Lower lobe of right lung (tissue), 2 donors: ENCODE data around the gene HNRNPK. TPM values are rescaled to one million over a fixed set of nuclear protein-coding genes. Genes with fewer than 3 reads are reported as not detected.

Source experiments
- ATAC-seq, 2 donors: fragments of 200-7000 bp; cut with Tn5 transposase; one replicate each; pipeline ENCODE4 v1.9.1; 2020 to 2022; ENCODE audit warnings: mild to moderate bottlenecking in 2 of 2, moderate library complexity in 2 of 2
- DNase-seq: peaks from one replicate; pipeline ENCODE4 v3.0.0-alpha.2; 2020
- H3K27ac ChIP-seq: fragments of 200-600 bp; one replicate; pipeline ENCODE4 v1.8.0; 2022
- H3K27me3 ChIP-seq: fragments of 200-600 bp; one replicate; pipeline ENCODE4 v1.8.0; 2022; ENCODE audit warnings: low read depth
- H3K36me3 ChIP-seq: fragments of 200-600 bp; one replicate; pipeline ENCODE4 v1.8.0; 2022; ENCODE audit warnings: mild to moderate bottlenecking
- H3K4me1 ChIP-seq: fragments of 200-600 bp; one replicate; pipeline ENCODE4 v1.8.0; 2022
- H3K4me3 ChIP-seq: fragments of 200-600 bp; one replicate; pipeline ENCODE4 v1.8.0; 2022; ENCODE audit warnings: mild to moderate bottlenecking
- H3K9me3 ChIP-seq: fragments of 200-600 bp; one replicate; pipeline ENCODE4 v1.8.0; 2022
- intact Hi-C: fragments of 100-400 bp; cut with DNase I; formaldehyde crosslinking; loops from one replicate; pipeline ENCODE4 v1.11.0; 2022
- total RNA-seq: library from RNA; stranded (reverse); fragmentation: NEBNext Ultra II Directional; extraction: Animal tissue kit (Norgen Biotek cat#: 25700); gene quantifications from one replicate; pipeline ENCODE4 v1.2.1, GENCODE V29; 2021
- TF ChIP-seq, protein P1 (sequence below): fragments of 200-600 bp; IDR thresholded peaks from one replicate; pipeline ENCODE4 v1.8.0; 2022; ENCODE audit warnings: antibody characterized with exemption, mild to moderate bottlenecking
- donor health status: DM: no; HTN: yes; CAD: no; lungs with severe emphysema.

The HNRNPK gene
- total RNA-seq, 1 donor from 2014 or later: 390 TPM

- ATAC-seq: no peak
- H3K27ac ChIP-seq: no peak overlapping the region
- no peaks in the 10 kb centered on the region for H3K4me1 ChIP-seq
- no peaks in the 10 kb centered on the region for H3K9me3 ChIP-seq
- no peaks in the 10 kb centered on the region for H3K27me3 ChIP-seq
- TF ChIP-seq, protein P1, sequence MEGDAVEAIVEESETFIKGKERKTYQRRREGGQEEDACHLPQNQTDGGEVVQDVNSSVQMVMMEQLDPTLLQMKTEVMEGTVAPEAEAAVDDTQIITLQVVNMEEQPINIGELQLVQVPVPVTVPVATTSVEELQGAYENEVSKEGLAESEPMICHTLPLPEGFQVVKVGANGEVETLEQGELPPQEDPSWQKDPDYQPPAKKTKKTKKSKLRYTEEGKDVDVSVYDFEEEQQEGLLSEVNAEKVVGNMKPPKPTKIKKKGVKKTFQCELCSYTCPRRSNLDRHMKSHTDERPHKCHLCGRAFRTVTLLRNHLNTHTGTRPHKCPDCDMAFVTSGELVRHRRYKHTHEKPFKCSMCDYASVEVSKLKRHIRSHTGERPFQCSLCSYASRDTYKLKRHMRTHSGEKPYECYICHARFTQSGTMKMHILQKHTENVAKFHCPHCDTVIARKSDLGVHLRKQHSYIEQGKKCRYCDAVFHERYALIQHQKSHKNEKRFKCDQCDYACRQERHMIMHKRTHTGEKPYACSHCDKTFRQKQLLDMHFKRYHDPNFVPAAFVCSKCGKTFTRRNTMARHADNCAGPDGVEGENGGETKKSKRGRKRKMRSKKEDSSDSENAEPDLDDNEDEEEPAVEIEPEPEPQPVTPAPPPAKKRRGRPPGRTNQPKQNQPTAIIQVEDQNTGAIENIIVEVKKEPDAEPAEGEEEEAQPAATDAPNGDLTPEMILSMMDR: no peak
- H3K4me3 ChIP-seq: no peak overlapping the region
- intact Hi-C loops: no loop called here
- H3K36me3 ChIP-seq: peaks cover 11% of the 10 kb centered on the region
- no peak for DNase-seq
These were observed 12.9 kb upstream of the HNRNPK start for GRCh38 chr9:83992901-83993300.

DNA sequence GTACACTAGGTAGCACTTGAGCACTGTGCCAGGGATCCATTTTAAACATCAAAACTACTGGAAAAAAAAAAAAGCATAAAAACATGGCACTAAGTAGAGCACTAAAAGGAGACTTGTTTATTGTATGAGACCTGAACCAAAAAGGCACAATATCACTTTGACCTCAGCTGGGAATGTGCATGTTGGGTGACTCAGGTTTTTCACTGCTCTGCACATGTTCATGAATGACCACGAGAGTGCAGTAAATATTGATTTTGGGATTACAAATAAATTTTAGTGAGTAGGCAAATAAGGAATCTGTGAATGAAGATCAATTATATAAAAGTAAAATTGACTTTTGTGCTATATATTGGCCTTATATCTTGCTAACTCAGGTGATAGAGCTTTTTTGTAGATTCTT lies 12.4 kb upstream of the HNRNPK start:
- Histone ChIP-seq H3K36me3 (peaks cover 11% of the 10 kb centered on the region), H3K4me3 (no peak overlapping the region), H3K27me3 (no peaks in the 10 kb centered on the region), H3K9me3 (no peaks in the 10 kb centered on the region), H3K27ac (no peak overlapping the region), H3K4me1 (peaks cover 2% of the 10 kb centered on the region)
- no peak for DNase-seq
- TF ChIP-seq, protein P1: no peak
- intact Hi-C loops: no loop called here
- no peak for ATAC-seq

- H3K27ac ChIP-seq: no peak overlapping the region
- peaks cover 11% of the 10 kb centered on the region for H3K36me3 ChIP-seq
- no peak overlapping the region for H3K4me3 ChIP-seq
- intact Hi-C loops: no loop called here
- no peaks in the 10 kb centered on the region for H3K27me3 ChIP-seq
- no peaks in the 10 kb centered on the region for H3K9me3 ChIP-seq
- ATAC-seq (no peak), DNase-seq (no peak)
- TF ChIP-seq, protein P1: no peak
- H3K4me1 ChIP-seq: peaks cover 11% of the 10 kb centered on the region
These were observed 11.3 kb upstream of the HNRNPK start for GRCh38 chr9:83991355-83991754.

DNA sequence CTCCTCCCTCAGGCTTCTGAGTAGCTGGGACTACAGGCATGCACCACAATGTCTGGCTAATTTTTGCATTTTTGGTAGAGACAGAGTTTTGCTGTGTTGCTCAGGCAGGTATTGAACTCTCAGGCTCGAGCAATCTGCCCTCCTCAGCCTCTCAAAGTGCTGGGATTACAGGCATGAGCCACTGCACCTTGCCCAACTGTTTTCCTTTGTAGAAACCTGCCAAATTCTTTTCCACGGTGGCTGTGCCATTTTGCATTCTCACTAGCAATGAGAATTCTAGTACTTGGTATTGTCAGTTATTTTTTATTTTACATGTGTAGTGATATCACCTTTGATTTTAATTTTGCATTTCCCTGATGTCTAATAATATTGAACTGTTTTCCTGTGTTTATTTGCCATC lies 8.4 kb upstream of the HNRNPK start:
- TF ChIP-seq, protein P1: no peak
- H3K4me1 ChIP-seq: peaks cover 11% of the 10 kb centered on the region
- no peak overlapping the region for H3K4me3 ChIP-seq
- intact Hi-C loops: no loop called here
- no peak overlapping the region for H3K27ac ChIP-seq
- no peaks in the 10 kb centered on the region for H3K27me3 ChIP-seq
- DNase-seq (no peak), ATAC-seq (no peak)
- peaks cover 11% of the 10 kb centered on the region for H3K36me3 ChIP-seq
- no peaks in the 10 kb centered on the region for H3K9me3 ChIP-seq

DNA sequence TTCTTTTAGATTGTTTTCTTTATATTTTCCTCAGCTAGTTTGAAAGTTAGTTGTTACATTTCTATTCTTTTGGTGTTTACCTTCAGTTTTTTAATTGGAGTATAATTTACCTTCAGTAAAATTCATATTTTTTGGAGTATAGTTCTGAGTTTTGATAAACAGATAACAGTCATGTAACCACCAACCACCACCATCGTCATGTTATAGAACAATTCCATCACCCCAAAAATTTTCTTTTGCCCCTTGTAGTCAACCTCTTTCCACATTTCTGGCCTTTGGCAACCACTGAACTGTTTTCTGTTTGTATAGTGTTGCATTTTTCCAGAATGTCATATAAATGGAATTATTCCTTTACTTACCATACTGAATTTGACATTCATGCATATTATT lies 7.4 kb upstream of the HNRNPK start:
- DNase-seq: no peak
- TF ChIP-seq, protein P1: no peak
- Histone ChIP-seq H3K4me1 (peaks cover 11% of the 10 kb centered on the region), H3K27me3 (no peaks in the 10 kb centered on the region), H3K9me3 (no peaks in the 10 kb centered on the region), H3K27ac (no peak overlapping the region), H3K36me3 (peaks cover 11% of the 10 kb centered on the region), H3K4me3 (no peak overlapping the region)
- no peak for ATAC-seq
- intact Hi-C loops: no loop called here
